ENCODE results near the gene SORBS1. TPM values are rescaled to one million over a fixed set of nuclear protein-coding genes. Genes with fewer than 3 reads are reported as not detected.

The SORBS1 gene
- total and polyA plus RNA-seq, 8 donors, result 34.4 to 713 (median 168) TPM

GRCh38 chr10:95363303-95363912 lies 197.8 kb downstream of the SORBS1 start:
- H3K9me3 ChIP-seq, result no peaks in the 10 kb centered on the region
- no peak overlapping the region for H3K4me3 ChIP-seq
- intact Hi-C loops (cut with DNase I; ENCODE audit: low total_unique reads), result loop anchor here (5.0 kb wide), 1 partner anchor 116 kb away; no protein-coding TSS in a partner anchor
- 0 to 3% (median 0%) methylated on average over 2 of the region's 2 CpGs for WGBS, 5 donors
- H3K4me1 ChIP-seq, result peaks cover 12 to 75% (median 42%) of the 10 kb centered on the region in 4 donors
- H3K36me3 ChIP-seq, result peaks cover 0 to 51% (median 34%) of the 10 kb centered on the region in 4 donors
- TF ChIP-seq POLR2A (IDR thresholded peaks at IDR 0.05) (no peak), CTCF (IDR thresholded peaks at IDR 0.05) (peak in 5 of 7 experiments; percentile 79 to 88 (median 85)), POLR2AphosphoS5 (IDR thresholded peaks at IDR 0.05) (peak in 1 of 3 donors; percentile 41)
- peak; percentile 40 to 88 for DNase-seq
- no peaks in the 10 kb centered on the region for H3K27me3 ChIP-seq
- H3K27ac ChIP-seq, result peak overlapping the region in 2 of 5 donors; percentile 44 to 50

GRCh38 chr10:95360122-95360714 lies 201.0 kb downstream of the SORBS1 start:
- no peaks in the 10 kb centered on the region for H3K27me3 ChIP-seq
- peaks cover 11 to 53% (median 37%) of the 10 kb centered on the region in 4 donors for H3K36me3 ChIP-seq
- no peak overlapping the region for H3K4me3 ChIP-seq
- intact Hi-C loops (cut with DNase I; ENCODE audit: low total_unique reads), result loop anchor here (5.0 kb wide), 1 partner anchor 113 kb away; no protein-coding TSS in a partner anchor
- H3K27ac ChIP-seq, result peak overlapping the region in 3 of 5 donors; percentile 10 to 52 (median 47)
- no peak for DNase-seq
- H3K4me1 ChIP-seq, result peaks cover 16 to 83% (median 48%) of the 10 kb centered on the region in 4 donors
- TF ChIP-seq EP300 (IDR thresholded peaks at IDR 0.05), result no peak
- no peak for TF ChIP-seq POLR2A (IDR thresholded peaks at IDR 0.05)
- TF ChIP-seq POLR2AphosphoS5 (IDR thresholded peaks at IDR 0.05), result no peak
- no peak for TF ChIP-seq CTCF (IDR thresholded peaks at IDR 0.05)
- no peaks in the 10 kb centered on the region for H3K9me3 ChIP-seq

GRCh38 chr10:95359466-95359865 lies 201.7 kb downstream of the SORBS1 start:
- Histone ChIP-seq H3K36me3 (peaks cover 19 to 59% (median 44%) of the 10 kb centered on the region in 4 donors), H3K4me3 (no peak overlapping the region), H3K27ac (peak overlapping the region in 2 of 5 donors; percentile 12 to 28), H3K27me3 (no peaks in the 10 kb centered on the region), H3K4me1 (peaks cover 16 to 86% (median 52%) of the 10 kb centered on the region in 4 donors), H3K9me3 (no peaks in the 10 kb centered on the region)
- TF ChIP-seq EP300 (IDR thresholded peaks at IDR 0.05), result no peak
- TF ChIP-seq POLR2A (IDR thresholded peaks at IDR 0.05), result no peak
- TF ChIP-seq CTCF (IDR thresholded peaks at IDR 0.05), result no peak
- no peak for TF ChIP-seq POLR2AphosphoS5 (IDR thresholded peaks at IDR 0.05)
- no peak for DNase-seq
- intact Hi-C loops (cut with DNase I; ENCODE audit: low total_unique reads), result no loop called here
- 82 to 90% (median 87%) methylated on average over 6 of the region's 6 CpGs for WGBS, 5 donors

GRCh38 chr10:95356190-95356955 lies 204.8 kb downstream of the SORBS1 start:
- no peaks in the 10 kb centered on the region for H3K9me3 ChIP-seq
- peak overlapping the region in 1 of 5 donors; percentile 58 for H3K27ac ChIP-seq
- intact Hi-C loops (cut with DNase I; ENCODE audit: low total_unique reads), result no loop called here
- DNase-seq, result no peak
- H3K36me3 ChIP-seq, result peaks cover 27 to 83% (median 74%) of the 10 kb centered on the region in 4 donors
- no peak for TF ChIP-seq CTCF (IDR thresholded peaks at IDR 0.05)
- TF ChIP-seq EP300 (IDR thresholded peaks at IDR 0.05), result no peak
- no peak for TF ChIP-seq POLR2AphosphoS5 (IDR thresholded peaks at IDR 0.05)
- no peak for TF ChIP-seq POLR2A (IDR thresholded peaks at IDR 0.05)
- no peaks in the 10 kb centered on the region for H3K27me3 ChIP-seq
- 89 to 94% (median 94%) methylated on average over 23 of the region's 23 CpGs for WGBS, 5 donors
- H3K4me3 ChIP-seq, result no peak overlapping the region
- peaks cover 18 to 85% (median 48%) of the 10 kb centered on the region in 4 donors for H3K4me1 ChIP-seq
